GM23338 (cell line): ENCODE measurements around the gene WDR70.

Experiments used
- CREB1 ChIP-seq: fragments of 250-450 bp; sonication (Bioruptor Pico); IDR thresholded peaks from 2 replicates; pipeline ENCODE4 v1.5.0; 2020; ENCODE audit warnings: low read depth, mild to moderate bottlenecking, moderate library complexity
- ETS1 ChIP-seq: IDR thresholded peaks from 2 replicates; pipeline ENCODE4 v1.6.1; 2016; ENCODE audit warnings: antibody characterized with exemption
- EZH2 ChIP-seq: fragments of 200-600 bp; sonication (generic); IDR thresholded peaks from one replicate; pipeline ENCODE4 v1.8.0; 2017; ENCODE audit warnings: antibody characterized with exemption, mild to moderate bottlenecking, low read depth; ENCODE audit not compliant: unreplicated experiment
- EZH2phosphoT487 ChIP-seq: fragments of 200-600 bp; sonication (generic); IDR thresholded peaks from one replicate; pipeline ENCODE4 v1.8.1; 2018; ENCODE audit warnings: antibody characterized with exemption; ENCODE audit not compliant: unreplicated experiment
- JUNB ChIP-seq: IDR thresholded peaks from one replicate; pipeline ENCODE4 v1.6.1; 2016; ENCODE audit warnings: antibody characterized with exemption; ENCODE audit not compliant: unreplicated experiment
- NANOG ChIP-seq: IDR thresholded peaks from 2 replicates; pipeline ENCODE4 v1.6.1; 2016; ENCODE audit warnings: antibody characterized with exemption, borderline replicate concordance
- POLR2AphosphoS5 ChIP-seq: IDR thresholded peaks from 2 replicates; pipeline ENCODE4 v1.6.1; 2016; ENCODE audit warnings: antibody characterized with exemption, low read depth
- ZNF114 ChIP-seq: fragments of 250-450 bp; sonication (Bioruptor Pico); IDR thresholded peaks from 2 replicates; pipeline ENCODE4 v1.5.0; 2020; ENCODE audit warnings: mild to moderate bottlenecking, moderate library complexity
- ZNF331 ChIP-seq: fragments of 250-450 bp; sonication (Bioruptor Pico); IDR thresholded peaks from 2 replicates; pipeline ENCODE4 v1.5.0; 2020; ENCODE audit warnings: low read depth, mild to moderate bottlenecking, moderate library complexity
- TF ChIP-seq, protein P1 (sequence below), 2 experiments: fragments of 200-600 bp in 1 of 2; sonication (generic) in 1 of 2; conservative IDR thresholded peaks; 2 replicates each; pipeline versions ENCODE4 v1.5.1 to v1.6.1; 2016 to 2017; ENCODE audit warnings: antibody characterized with exemption in 2 of 2, low read depth in 2 of 2, mild to moderate bottlenecking in 2 of 2, moderate library complexity in 1 of 2
- TF ChIP-seq, protein P2 (sequence below): IDR thresholded peaks from one replicate; pipeline ENCODE4 v1.6.1; 2018; ENCODE audit warnings: antibody characterized with exemption; ENCODE audit not compliant: unreplicated experiment

- TF ChIP-seq, protein P1, sequence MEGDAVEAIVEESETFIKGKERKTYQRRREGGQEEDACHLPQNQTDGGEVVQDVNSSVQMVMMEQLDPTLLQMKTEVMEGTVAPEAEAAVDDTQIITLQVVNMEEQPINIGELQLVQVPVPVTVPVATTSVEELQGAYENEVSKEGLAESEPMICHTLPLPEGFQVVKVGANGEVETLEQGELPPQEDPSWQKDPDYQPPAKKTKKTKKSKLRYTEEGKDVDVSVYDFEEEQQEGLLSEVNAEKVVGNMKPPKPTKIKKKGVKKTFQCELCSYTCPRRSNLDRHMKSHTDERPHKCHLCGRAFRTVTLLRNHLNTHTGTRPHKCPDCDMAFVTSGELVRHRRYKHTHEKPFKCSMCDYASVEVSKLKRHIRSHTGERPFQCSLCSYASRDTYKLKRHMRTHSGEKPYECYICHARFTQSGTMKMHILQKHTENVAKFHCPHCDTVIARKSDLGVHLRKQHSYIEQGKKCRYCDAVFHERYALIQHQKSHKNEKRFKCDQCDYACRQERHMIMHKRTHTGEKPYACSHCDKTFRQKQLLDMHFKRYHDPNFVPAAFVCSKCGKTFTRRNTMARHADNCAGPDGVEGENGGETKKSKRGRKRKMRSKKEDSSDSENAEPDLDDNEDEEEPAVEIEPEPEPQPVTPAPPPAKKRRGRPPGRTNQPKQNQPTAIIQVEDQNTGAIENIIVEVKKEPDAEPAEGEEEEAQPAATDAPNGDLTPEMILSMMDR (conservative IDR thresholded peaks at IDR 0.05; ENCODE audit: low read depth in 2 of 2): no peak
- TF ChIP-seq CREB1 (CRISPR knock-in tag) (no peak), POLR2AphosphoS5 (no peak), EZH2 (no peak), JUNB (no peak), EZH2phosphoT487 (no peak), ZNF114 (CRISPR knock-in tag) (no peak), NANOG (no peak), ZNF331 (no peak), ETS1 (no peak)
- TF ChIP-seq, protein P2, sequence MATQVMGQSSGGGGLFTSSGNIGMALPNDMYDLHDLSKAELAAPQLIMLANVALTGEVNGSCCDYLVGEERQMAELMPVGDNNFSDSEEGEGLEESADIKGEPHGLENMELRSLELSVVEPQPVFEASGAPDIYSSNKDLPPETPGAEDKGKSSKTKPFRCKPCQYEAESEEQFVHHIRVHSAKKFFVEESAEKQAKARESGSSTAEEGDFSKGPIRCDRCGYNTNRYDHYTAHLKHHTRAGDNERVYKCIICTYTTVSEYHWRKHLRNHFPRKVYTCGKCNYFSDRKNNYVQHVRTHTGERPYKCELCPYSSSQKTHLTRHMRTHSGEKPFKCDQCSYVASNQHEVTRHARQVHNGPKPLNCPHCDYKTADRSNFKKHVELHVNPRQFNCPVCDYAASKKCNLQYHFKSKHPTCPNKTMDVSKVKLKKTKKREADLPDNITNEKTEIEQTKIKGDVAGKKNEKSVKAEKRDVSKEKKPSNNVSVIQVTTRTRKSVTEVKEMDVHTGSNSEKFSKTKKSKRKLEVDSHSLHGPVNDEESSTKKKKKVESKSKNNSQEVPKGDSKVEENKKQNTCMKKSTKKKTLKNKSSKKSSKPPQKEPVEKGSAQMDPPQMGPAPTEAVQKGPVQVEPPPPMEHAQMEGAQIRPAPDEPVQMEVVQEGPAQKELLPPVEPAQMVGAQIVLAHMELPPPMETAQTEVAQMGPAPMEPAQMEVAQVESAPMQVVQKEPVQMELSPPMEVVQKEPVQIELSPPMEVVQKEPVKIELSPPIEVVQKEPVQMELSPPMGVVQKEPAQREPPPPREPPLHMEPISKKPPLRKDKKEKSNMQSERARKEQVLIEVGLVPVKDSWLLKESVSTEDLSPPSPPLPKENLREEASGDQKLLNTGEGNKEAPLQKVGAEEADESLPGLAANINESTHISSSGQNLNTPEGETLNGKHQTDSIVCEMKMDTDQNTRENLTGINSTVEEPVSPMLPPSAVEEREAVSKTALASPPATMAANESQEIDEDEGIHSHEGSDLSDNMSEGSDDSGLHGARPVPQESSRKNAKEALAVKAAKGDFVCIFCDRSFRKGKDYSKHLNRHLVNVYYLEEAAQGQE: no peak
Measured at GRCh38 chr5:37533851-37534250, 154.7 kb downstream of the WDR70 start.
